ENCODE data around the gene TIMD4. TPM values are rescaled to one million over a fixed set of nuclear protein-coding genes. Genes with fewer than 3 reads are reported as not detected.
"Not testable (repeated sequence)": the region's sequence is repeated elsewhere in the genome, so short reads cannot be mapped to it uniquely, and the experiment has no call there.

The TIMD4 gene
- total and polyA plus RNA-seq, 8 donors = 0.45 to 3.7 (median 2.0) TPM; not detected in 5

DNA sequence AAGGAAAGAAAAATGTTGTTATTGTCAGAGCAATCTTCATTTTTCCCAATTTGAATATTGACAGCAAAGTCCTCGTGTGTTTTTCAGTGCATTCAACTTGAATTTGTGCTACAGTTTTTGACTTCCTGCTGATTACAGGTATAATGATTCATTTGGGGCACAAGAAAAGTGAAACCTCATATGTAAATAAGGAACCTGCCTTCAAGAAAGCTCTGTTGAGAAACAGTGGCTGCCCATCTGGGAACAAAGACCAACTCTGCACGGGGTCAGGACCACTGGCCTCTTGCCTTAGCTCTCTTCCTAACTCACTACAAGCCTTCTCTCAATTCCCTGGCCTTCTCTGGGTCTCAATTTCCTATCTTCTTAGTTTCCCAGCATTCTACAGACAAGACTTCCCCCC, 21.0 kb downstream of the TIMD4 start:
- H3K4me3 ChIP-seq = no peak overlapping the region
- 8 to 43% (median 32%) methylated on average over 2 of the region's 2 CpGs for WGBS, 5 donors
- H3K36me3 ChIP-seq = no peaks in the 10 kb centered on the region
- DNase-seq = peak in 1 of 2 donors; percentile 54
- no peaks in the 10 kb centered on the region for H3K27me3 ChIP-seq
- H3K27ac ChIP-seq = peak overlapping the region in 1 of 5 donors; percentile 40
- TF ChIP-seq POLR2AphosphoS5 (IDR thresholded peaks at IDR 0.05) (no peak), POLR2A (IDR thresholded peaks at IDR 0.05) (no peak), EP300 (IDR thresholded peaks at IDR 0.05) (no peak)
- TF ChIP-seq, protein P1, sequence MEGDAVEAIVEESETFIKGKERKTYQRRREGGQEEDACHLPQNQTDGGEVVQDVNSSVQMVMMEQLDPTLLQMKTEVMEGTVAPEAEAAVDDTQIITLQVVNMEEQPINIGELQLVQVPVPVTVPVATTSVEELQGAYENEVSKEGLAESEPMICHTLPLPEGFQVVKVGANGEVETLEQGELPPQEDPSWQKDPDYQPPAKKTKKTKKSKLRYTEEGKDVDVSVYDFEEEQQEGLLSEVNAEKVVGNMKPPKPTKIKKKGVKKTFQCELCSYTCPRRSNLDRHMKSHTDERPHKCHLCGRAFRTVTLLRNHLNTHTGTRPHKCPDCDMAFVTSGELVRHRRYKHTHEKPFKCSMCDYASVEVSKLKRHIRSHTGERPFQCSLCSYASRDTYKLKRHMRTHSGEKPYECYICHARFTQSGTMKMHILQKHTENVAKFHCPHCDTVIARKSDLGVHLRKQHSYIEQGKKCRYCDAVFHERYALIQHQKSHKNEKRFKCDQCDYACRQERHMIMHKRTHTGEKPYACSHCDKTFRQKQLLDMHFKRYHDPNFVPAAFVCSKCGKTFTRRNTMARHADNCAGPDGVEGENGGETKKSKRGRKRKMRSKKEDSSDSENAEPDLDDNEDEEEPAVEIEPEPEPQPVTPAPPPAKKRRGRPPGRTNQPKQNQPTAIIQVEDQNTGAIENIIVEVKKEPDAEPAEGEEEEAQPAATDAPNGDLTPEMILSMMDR (IDR thresholded peaks at IDR 0.05) = no peak
- H3K9me3 ChIP-seq = no peaks in the 10 kb centered on the region
- intact Hi-C loops (cut with DNase I; ENCODE audit: low total_unique reads) = no loop called here
- no peaks in the 10 kb centered on the region for H3K4me1 ChIP-seq

DNA sequence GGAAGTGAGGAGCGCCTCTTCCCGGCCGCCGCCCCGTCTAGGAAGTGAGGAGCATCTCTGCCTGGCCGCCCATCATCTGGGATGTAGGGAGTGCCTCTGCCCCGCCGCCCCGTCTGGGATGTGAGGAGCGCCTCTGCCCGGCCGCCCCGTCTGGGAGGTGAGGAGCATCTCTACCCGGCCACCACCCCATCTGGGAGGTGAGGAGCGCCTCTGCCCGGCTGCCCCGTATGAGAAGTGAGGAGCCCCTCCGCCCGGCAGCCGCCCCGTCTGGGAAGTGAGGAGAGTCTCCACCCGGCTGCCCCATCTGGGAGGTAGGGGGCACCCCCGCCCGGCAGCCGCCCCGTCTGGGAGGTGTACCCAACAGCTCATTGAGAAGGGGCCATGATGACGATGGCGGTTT, 22.6 kb downstream of the TIMD4 start:
- H3K4me1 ChIP-seq; intact Hi-C loops (cut with DNase I; ENCODE audit: low total_unique reads); H3K9me3 ChIP-seq; H3K27me3 ChIP-seq; H3K4me3 ChIP-seq; DNase-seq; H3K27ac ChIP-seq; H3K36me3 ChIP-seq: not testable (repeated sequence)
- 94 to 98% (median 97%) methylated on average over 7 to 28 of the region's 28 CpGs for WGBS, 5 donors

DNA sequence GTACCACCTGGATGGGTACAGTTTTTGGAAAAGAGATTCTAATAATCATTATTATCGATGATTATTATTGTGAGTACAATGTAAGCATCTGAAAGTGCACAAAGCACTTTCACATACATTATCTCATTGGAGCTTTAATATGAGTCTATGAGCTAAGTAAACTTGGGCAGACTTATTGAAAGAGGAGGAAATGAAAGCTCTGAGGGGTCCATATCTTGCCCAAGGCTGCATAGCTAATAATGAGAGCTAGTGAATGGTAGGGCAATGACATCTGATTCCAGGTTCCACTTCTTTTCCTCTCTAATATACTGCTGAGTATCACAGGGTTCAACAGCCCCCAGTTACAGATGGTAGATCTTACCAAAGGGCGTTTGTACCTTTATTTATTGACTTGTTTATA, 26.1 kb downstream of the TIMD4 start:
- H3K4me1 ChIP-seq = no peaks in the 10 kb centered on the region
- H3K4me3 ChIP-seq = no peak overlapping the region
- 60 to 80% (median 68%) methylated on average over 2 of the region's 2 CpGs for WGBS, 5 donors
- no peak overlapping the region for H3K27ac ChIP-seq
- DNase-seq = no peak
- no peaks in the 10 kb centered on the region for H3K27me3 ChIP-seq
- H3K9me3 ChIP-seq = no peaks in the 10 kb centered on the region
- H3K36me3 ChIP-seq = no peaks in the 10 kb centered on the region
- intact Hi-C loops (cut with DNase I; ENCODE audit: low total_unique reads) = no loop called here
- no peak for TF ChIP-seq POLR2A (IDR thresholded peaks at IDR 0.05)
- no peak for TF ChIP-seq EP300 (IDR thresholded peaks at IDR 0.05)
- no peak for TF ChIP-seq POLR2AphosphoS5 (IDR thresholded peaks at IDR 0.05)
- TF ChIP-seq, protein P1 (IDR thresholded peaks at IDR 0.05) = no peak

DNA sequence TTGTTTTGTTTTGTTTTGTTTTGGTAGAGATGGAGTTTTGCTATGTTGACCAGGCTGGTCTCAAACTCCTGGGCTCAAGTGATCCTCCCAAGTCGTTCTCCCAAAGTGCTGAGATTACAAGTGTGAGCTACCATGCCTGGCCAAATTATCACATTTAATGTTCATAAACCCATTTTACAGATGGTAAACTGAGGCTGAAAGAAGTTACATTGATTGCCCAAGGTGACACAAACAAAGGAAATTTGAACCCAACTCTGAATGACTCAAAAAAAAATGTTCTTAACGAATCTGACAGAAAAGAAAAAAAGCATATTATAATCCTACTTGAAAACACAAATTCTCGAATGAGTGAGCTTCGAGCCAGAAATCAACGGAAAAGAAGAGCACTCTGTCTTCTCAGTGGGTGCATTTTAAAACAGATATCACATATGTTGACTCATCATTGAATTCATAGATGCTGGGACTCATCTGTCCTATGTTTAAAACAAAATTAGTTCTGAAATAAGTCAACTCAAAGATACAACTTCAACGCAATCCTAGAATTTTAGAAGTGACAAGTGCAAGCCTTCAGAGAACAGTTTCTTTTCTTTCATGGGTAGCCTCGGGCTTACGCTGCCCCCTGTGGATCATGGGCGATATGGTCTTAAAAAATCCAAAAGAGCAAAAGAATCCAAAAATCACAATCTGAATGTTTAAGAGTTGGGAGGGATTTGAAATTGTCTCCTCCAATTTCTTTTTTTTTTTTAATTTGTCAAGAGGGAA, 28.4 kb downstream of the TIMD4 start:
- H3K4me1 ChIP-seq = no peaks in the 10 kb centered on the region
- TF ChIP-seq, protein P1 (IDR thresholded peaks at IDR 0.05) = peak in 3 of 7 experiments; percentile 18 to 35 (median 23)
- TF ChIP-seq POLR2AphosphoS5 (IDR thresholded peaks at IDR 0.05) = no peak
- H3K4me3 ChIP-seq = no peak overlapping the region
- intact Hi-C loops (cut with DNase I; ENCODE audit: low total_unique reads) = no loop called here
- DNase-seq = peak in 1 of 2 donors; percentile 60
- no peaks in the 10 kb centered on the region for H3K27me3 ChIP-seq
- WGBS, 5 donors = 52 to 60% (median 58%) methylated on average over 9 of the region's 9 CpGs
- H3K9me3 ChIP-seq = no peaks in the 10 kb centered on the region
- no peaks in the 10 kb centered on the region for H3K36me3 ChIP-seq
- no peak overlapping the region for H3K27ac ChIP-seq

GRCh38 chr5:156929366-156929948, 33.6 kb downstream of the TIMD4 start:
- no peak for DNase-seq
- Histone ChIP-seq H3K4me1 (peaks cover 0 to 4% (median 0%) of the 10 kb centered on the region in 4 donors), H3K4me3 (no peak overlapping the region), H3K36me3 (no peaks in the 10 kb centered on the region), H3K9me3 (no peaks in the 10 kb centered on the region), H3K27ac (no peak overlapping the region), H3K27me3 (no peaks in the 10 kb centered on the region)
- intact Hi-C loops (cut with DNase I; ENCODE audit: low total_unique reads) = no loop called here
- WGBS, 5 donors = 54 to 75% (median 60%) methylated on average over 3 of the region's 3 CpGs
- TF ChIP-seq, protein P1 (IDR thresholded peaks at IDR 0.05) = no peak
- TF ChIP-seq EP300 (IDR thresholded peaks at IDR 0.05) = no peak
- TF ChIP-seq POLR2AphosphoS5 (IDR thresholded peaks at IDR 0.05) = no peak
- TF ChIP-seq POLR2A (IDR thresholded peaks at IDR 0.05) = no peak

All from stomach (tissue), 9 donors.